K562 (cell line): ENCODE results near the gene AKT1S1. TPM values are rescaled to one million over a fixed set of nuclear protein-coding genes. Genes with fewer than 3 reads are reported as not detected.

Source experiments
- CBX8 ChIP-seq: fragments of 200-600 bp; sonication (generic); IDR thresholded peaks from 2 replicates; pipeline ENCODE4 v1.6.1; 2012; ENCODE audit warnings: borderline replicate concordance, mixed run types, low read depth, mild to moderate bottlenecking, moderate library complexity, mixed read lengths, low read length, control low read depth, inconsistent platforms; ENCODE audit not compliant: poor library complexity, severe bottlenecking; ENCODE audit errors: extremely low read depth
- COPS2 ChIP-seq: fragments of 450-650 bp; conservative IDR thresholded peaks from 2 replicates; pipeline ENCODE4 v1.6.1; 2016; ENCODE audit warnings: mild to moderate bottlenecking, moderate library complexity
- EGR1 ChIP-seq: fragments of 450-650 bp; conservative IDR thresholded peaks from 2 replicates; pipeline ENCODE4 v1.6.1; 2017; ENCODE audit warnings: mild to moderate bottlenecking
- FOXA3 ChIP-seq, 2 experiments: fragments of 450-650 bp in 1 of 2; sonication (generic) in 1 of 2; formaldehyde crosslinking; IDR thresholded peaks in 1 of 2; conservative IDR thresholded peaks in 1 of 2; 2 replicates each; pipeline versions ENCODE4 v1.4.0 to v1.8.0; 2020 to 2022; ENCODE audit warnings: mild to moderate bottlenecking in 2 of 2, missing genetic modification reagents in 1 of 2
- GABPB2 ChIP-seq: fragments of 250-450 bp; sonication (Bioruptor Pico); conservative IDR thresholded peaks from 2 replicates; pipeline ENCODE4 v1.5.1; 2021; ENCODE audit warnings: mild to moderate bottlenecking
- GTF2A2 ChIP-seq: IDR thresholded peaks from 2 replicates; pipeline ENCODE4 v1.6.1; 2016; ENCODE audit warnings: mild to moderate bottlenecking, missing genetic modification characterization, missing compliant biosample characterization
- KHSRP ChIP-seq: fragments of 450-650 bp; IDR thresholded peaks from 2 replicates; pipeline ENCODE4 v1.6.1; 2017
- NCOA4 ChIP-seq: fragments of 450-650 bp; IDR thresholded peaks from 2 replicates; pipeline ENCODE4 v1.6.1; 2018; ENCODE audit warnings: mild to moderate bottlenecking; ENCODE audit not compliant: partially characterized antibody
- PHTF2 ChIP-seq: fragments of 250-450 bp; sonication (Bioruptor Pico); IDR thresholded peaks from 2 replicates; pipeline ENCODE4 v1.5.0; 2021; ENCODE audit warnings: mild to moderate bottlenecking
- STAG1 ChIP-seq: sonication (generic); formaldehyde crosslinking; IDR thresholded peaks from 2 replicates; pipeline ENCODE4 v1.5.0; 2020; ENCODE audit warnings: missing genetic modification reagents, borderline replicate concordance
- TAF7 ChIP-seq: fragments of 450-650 bp; IDR thresholded peaks from 2 replicates; pipeline ENCODE4 v1.6.1; 2016; ENCODE audit warnings: missing genetic modification characterization, missing compliant biosample characterization
- TBL1XR1 ChIP-seq, 2 experiments: IDR thresholded peaks; 2 replicates each; pipeline ENCODE4 v1.6.1; 2012; ENCODE audit warnings: improper control_type of control experiment in 2 of 2, low read length in 2 of 2, mild to moderate bottlenecking in 1 of 2
- TRIM25 ChIP-seq: fragments of 450-650 bp; IDR thresholded peaks from 2 replicates; pipeline ENCODE4 v1.7.0; 2016; ENCODE audit warnings: borderline replicate concordance
- TRIM28 ChIP-seq: fragments of 450-650 bp; IDR thresholded peaks from 2 replicates; pipeline ENCODE4 v1.6.1; 2017
- ZNF140 ChIP-seq: fragments of 250-450 bp; sonication (Bioruptor Pico); IDR thresholded peaks from 2 replicates; pipeline ENCODE4 v1.8.0; 2021; ENCODE audit warnings: moderate library complexity, mild to moderate bottlenecking, inconsistent platforms
- ZNF354B ChIP-seq: fragments of 250-450 bp; sonication (Bioruptor Pico); IDR thresholded peaks from 2 replicates; pipeline ENCODE4 v1.4.0; 2020
- ZNF445 ChIP-seq: fragments of 250-450 bp; sonication (Bioruptor Pico); IDR thresholded peaks from 2 replicates; pipeline ENCODE4 v1.4.0; 2020; ENCODE audit warnings: low read depth, mild to moderate bottlenecking, moderate library complexity
- ZNF766 ChIP-seq: fragments of 200-800 bp; sonication (Bioruptor generic); conservative IDR thresholded peaks from 2 replicates; pipeline ENCODE4 v1.6.1; 2016; ENCODE audit warnings: missing genetic modification characterization, missing compliant biosample characterization
- polyA plus RNA-seq, 8 experiments: library from polyadenylated mRNA; depleted of rRNA in 4 of 8; stranded (reverse) in 5 of 8; unstranded in 3 of 8; fragments of >200 nt; fragmentation: Nextera tagmentation in 2 of 8; fragmentation: Illumina TruSeq in 1 of 8; extraction: Ambion mirVana in 2 of 8; extraction: Trizol in 1 of 8; gene quantifications; 2 replicates each; pipeline versions ENCODE4 v1.2.1 to v1.2.3, GENCODE V29; 2011 to 2014; ENCODE audit warnings: inconsistent platforms in 1 of 8, missing spikeins in 1 of 8
- total RNA-seq, 7 experiments: library from RNA; depleted of rRNA in 6 of 7; stranded (reverse); fragments of >200 nt in 6 of 7; fragmentation: Illumina TruSeq in 2 of 7; extraction: Trizol in 2 of 7; gene quantifications; 2 replicates each; pipeline versions ENCODE4 v1.2.1 to v1.2.3, GENCODE V29; 2011 to 2021; ENCODE audit warnings: low replicate concordance in 1 of 7
- TF ChIP-seq, protein P1 (sequence below): fragments of 250-450 bp; sonication (Bioruptor Pico); IDR thresholded peaks from 2 replicates; pipeline ENCODE4 v1.4.0; 2020
- TF ChIP-seq, protein P2 (sequence below): fragments of 250-450 bp; sonication (Bioruptor Pico); IDR thresholded peaks from 2 replicates; pipeline ENCODE4 v1.5.0; 2020; ENCODE audit warnings: mild to moderate bottlenecking

AKT1S1 gene
- total and polyA plus RNA-seq, 9 of the 15 experiments (the other 6 are each of a cell fraction or from before 2014, with no cell fraction given), result 1.2 to 50.3 (median 17.1) TPM

DNA sequence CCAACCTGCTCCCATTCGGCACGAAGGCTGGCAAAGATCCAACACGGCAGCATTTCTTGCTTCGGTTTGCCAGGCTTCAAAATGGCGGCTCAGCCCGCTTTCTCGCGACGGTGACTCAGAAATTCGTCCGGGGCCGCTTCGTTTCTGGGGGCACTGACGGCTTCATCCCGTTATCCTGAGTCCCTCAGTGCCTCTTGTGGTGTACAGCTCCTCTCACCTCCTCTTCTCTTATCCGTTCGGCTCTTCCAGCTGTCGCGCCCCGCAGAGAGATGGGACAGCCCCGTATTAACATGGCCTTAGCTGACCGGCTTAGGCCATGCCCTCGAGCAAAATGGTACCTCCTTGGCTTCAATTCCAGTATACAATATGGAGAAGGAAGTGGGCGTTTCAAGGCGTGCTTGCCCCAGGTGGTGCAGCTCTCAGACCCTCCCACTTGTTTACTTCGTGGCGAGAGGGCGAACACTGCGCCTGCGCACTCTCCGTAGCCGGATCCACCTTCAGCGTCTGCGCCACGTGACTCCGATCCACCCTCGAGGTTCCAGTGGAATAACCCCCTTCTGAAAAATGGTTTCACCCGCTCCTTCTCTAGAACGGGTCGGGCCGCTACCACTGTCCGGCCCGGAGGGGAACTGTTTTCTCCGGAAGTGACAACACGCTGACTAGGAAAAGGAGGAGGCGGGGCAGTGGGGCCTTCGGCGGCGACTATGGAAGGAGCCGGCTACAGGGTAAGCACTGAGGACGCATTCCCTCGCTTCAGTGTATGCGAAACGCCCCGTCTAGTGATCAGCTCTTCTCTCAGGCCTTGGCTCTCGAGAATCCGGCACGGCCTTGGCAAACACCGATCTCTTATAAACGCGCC is at the start of gene AKT1S1, which contains the start of gene TBC1D17 (continued):
- TF ChIP-seq TRIM28 (0 out of 2 replicates have a peak, but pooled peaks have one; percentile 15), TRIM25 (no peak), NCOA4 (no peak), ZNF354B (CRISPR knock-in tag) (no peak), ZNF766 (CRISPR knock-in tag) (no peak), STAG1 (CRISPR knock-in tag) (no peak), TAF7 (tag) (peak; percentile 93), ZNF445 (CRISPR knock-in tag) (no peak), GABPB2 (CRISPR knock-in tag) (no peak), GTF2A2 (tag) (no peak), EGR1 (peak; percentile 83), ZNF140 (CRISPR knock-in tag) (no peak), KHSRP (no peak), COPS2 (no peak), TBL1XR1 (IDR thresholded peaks at IDR 0.05; ENCODE audit: low read length in 2 of 2) (peak in 1 of 2 experiments; percentile 10; a peak in 1 of 4 replicates), CBX8 (no peak), FOXA3 (CRISPR knock-in tag; conservative IDR thresholded peaks at IDR 0.05 in 1 of 2, IDR thresholded peaks at IDR 0.05 in 1 of 2) (peak in 1 of 2 experiments; percentile 96; a peak in 3 of 4 replicates), PHTF2 (no peak)
- TF ChIP-seq, protein P1, sequence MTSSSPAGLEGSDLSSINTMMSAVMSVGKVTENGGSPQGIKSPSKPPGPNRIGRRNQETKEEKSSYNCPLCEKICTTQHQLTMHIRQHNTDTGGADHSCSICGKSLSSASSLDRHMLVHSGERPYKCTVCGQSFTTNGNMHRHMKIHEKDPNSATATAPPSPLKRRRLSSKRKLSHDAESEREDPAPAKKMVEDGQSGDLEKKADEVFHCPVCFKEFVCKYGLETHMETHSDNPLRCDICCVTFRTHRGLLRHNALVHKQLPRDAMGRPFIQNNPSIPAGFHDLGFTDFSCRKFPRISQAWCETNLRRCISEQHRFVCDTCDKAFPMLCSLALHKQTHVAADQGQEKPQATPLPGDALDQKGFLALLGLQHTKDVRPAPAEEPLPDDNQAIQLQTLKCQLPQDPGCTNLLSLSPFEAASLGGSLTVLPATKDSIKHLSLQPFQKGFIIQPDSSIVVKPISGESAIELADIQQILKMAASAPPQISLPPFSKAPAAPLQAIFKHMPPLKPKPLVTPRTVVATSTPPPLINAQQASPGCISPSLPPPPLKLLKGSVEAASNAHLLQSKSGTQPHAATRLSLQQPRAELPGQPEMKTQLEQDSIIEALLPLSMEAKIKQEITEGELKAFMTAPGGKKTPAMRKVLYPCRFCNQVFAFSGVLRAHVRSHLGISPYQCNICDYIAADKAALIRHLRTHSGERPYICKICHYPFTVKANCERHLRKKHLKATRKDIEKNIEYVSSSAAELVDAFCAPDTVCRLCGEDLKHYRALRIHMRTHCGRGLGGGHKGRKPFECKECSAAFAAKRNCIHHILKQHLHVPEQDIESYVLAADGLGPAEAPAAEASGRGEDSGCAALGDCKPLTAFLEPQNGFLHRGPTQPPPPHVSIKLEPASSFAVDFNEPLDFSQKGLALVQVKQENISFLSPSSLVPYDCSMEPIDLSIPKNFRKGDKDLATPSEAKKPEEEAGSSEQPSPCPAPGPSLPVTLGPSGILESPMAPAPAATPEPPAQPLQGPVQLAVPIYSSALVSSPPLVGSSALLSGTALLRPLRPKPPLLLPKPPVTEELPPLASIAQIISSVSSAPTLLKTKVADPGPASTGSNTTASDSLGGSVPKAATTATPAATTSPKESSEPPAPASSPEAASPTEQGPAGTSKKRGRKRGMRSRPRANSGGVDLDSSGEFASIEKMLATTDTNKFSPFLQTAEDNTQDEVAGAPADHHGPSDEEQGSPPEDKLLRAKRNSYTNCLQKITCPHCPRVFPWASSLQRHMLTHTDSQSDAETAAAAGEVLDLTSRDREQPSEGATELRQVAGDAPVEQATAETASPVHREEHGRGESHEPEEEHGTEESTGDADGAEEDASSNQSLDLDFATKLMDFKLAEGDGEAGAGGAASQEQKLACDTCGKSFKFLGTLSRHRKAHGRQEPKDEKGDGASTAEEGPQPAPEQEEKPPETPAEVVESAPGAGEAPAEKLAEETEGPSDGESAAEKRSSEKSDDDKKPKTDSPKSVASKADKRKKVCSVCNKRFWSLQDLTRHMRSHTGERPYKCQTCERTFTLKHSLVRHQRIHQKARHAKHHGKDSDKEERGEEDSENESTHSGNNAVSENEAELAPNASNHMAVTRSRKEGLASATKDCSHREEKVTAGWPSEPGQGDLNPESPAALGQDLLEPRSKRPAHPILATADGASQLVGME (CRISPR knock-in tag), result no peak
- TF ChIP-seq, protein P2, sequence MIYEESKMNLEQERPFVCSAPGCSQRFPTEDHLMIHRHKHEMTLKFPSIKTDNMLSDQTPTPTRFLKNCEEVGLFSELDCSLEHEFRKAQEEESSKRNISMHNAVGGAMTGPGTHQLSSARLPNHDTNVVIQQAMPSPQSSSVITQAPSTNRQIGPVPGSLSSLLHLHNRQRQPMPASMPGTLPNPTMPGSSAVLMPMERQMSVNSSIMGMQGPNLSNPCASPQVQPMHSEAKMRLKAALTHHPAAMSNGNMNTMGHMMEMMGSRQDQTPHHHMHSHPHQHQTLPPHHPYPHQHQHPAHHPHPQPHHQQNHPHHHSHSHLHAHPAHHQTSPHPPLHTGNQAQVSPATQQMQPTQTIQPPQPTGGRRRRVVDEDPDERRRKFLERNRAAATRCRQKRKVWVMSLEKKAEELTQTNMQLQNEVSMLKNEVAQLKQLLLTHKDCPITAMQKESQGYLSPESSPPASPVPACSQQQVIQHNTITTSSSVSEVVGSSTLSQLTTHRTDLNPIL (CRISPR knock-in tag), result no peak
